GM18511 (cell line): ENCODE measurements around the gene ZFYVE9.
"Not testable (repeated sequence)": the region's sequence is repeated elsewhere in the genome, so short reads cannot be mapped to it uniquely, and the experiment has no call there.

ENCODE experiments used
- ATAC-seq: cut with Tn5 transposase; IDR thresholded peaks from one replicate; pipeline ENCODE4 v1.9.1; 2021; ENCODE audit warnings: mild to moderate bottlenecking, moderate library complexity; ENCODE audit not compliant: unreplicated experiment

ZFYVE9 gene, protein sequence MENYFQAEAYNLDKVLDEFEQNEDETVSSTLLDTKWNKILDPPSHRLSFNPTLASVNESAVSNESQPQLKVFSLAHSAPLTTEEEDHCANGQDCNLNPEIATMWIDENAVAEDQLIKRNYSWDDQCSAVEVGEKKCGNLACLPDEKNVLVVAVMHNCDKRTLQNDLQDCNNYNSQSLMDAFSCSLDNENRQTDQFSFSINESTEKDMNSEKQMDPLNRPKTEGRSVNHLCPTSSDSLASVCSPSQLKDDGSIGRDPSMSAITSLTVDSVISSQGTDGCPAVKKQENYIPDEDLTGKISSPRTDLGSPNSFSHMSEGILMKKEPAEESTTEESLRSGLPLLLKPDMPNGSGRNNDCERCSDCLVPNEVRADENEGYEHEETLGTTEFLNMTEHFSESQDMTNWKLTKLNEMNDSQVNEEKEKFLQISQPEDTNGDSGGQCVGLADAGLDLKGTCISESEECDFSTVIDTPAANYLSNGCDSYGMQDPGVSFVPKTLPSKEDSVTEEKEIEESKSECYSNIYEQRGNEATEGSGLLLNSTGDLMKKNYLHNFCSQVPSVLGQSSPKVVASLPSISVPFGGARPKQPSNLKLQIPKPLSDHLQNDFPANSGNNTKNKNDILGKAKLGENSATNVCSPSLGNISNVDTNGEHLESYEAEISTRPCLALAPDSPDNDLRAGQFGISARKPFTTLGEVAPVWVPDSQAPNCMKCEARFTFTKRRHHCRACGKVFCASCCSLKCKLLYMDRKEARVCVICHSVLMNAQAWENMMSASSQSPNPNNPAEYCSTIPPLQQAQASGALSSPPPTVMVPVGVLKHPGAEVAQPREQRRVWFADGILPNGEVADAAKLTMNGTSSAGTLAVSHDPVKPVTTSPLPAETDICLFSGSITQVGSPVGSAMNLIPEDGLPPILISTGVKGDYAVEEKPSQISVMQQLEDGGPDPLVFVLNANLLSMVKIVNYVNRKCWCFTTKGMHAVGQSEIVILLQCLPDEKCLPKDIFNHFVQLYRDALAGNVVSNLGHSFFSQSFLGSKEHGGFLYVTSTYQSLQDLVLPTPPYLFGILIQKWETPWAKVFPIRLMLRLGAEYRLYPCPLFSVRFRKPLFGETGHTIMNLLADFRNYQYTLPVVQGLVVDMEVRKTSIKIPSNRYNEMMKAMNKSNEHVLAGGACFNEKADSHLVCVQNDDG (N-terminal part only)

DNA sequence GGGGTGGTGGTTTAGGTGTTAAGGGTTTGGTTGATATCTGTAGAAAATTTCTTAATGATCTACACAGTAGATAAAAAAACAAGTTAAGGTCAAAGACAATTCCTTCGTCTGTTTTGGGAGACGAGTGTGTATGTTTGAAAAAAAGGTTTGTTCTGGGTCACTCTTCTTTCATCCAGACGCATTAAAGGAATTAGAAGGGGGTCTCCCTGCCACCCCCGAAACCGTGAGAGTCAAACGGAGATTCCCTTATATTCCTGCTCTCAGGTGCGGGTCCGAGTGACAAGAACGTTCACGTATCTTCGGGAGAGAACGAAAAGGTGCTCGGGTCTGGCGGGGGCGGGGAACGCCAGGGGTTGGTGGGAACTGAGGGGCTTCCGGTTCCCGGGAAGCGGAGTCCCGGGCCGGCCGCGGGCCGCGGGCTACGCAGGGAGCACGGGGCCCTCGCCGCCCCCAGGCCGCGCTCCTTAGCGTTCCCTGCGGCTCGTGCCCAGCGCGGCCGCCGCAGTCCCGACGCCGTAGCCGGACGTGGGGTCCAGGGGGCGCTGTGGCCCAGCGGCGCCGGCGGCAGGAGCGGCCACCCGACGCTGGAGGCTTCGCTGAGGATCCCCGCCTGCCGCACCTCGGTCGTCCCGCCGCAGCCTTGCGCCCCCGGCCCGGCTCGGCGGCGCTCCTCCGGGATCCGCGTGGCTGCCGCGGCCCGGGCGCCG lies at the start of gene ZFYVE9:
Gene ZFYVE9 (plus strand): TSS at position 577 of the 707 bp plus-strand sequence. CDS start 91,118 bp downstream, outside the sequence.
- ATAC-seq: peak; percentile 68

DNA sequence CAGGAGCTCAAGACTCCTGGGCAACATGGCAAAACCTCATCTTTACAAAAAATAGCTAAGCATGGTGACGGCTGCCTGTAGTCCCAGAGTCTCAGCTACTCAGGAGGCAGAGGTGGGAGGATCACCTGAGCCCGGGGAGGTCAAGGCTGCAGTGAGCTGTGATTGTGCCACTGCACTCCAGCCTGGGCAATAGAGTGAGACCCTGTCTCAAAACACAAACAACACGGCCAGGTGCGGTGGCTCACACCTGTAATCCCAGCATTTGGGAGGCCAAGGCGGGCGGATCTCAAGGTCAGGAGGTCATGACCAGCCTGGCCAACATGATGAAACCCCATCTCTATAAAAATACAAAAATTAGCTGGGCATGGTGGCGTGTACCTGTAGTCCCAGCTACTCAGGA lies 47.6 kb upstream of the ZFYVE9 start:
- not testable (repeated sequence) for ATAC-seq

DNA sequence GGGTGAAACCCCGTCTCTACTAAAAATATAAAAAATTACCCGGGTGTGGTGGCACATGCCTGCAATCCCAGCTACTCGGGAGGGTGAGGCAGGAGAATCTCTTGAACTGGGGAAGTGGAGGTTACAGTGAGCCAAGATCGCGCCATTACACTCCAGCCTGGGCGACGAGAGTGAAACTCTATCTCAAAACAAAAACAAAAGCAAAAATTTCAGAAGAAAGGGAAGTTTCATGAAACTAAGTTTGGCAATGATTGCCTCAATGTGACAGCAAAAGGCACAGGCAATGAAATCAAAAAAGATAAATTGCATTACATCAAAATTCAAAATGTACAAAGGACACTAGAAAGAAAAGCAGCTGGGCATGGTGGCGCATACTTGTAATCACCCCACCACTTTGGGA lies 45.7 kb upstream of the ZFYVE9 start:
- no peak for ATAC-seq

DNA sequence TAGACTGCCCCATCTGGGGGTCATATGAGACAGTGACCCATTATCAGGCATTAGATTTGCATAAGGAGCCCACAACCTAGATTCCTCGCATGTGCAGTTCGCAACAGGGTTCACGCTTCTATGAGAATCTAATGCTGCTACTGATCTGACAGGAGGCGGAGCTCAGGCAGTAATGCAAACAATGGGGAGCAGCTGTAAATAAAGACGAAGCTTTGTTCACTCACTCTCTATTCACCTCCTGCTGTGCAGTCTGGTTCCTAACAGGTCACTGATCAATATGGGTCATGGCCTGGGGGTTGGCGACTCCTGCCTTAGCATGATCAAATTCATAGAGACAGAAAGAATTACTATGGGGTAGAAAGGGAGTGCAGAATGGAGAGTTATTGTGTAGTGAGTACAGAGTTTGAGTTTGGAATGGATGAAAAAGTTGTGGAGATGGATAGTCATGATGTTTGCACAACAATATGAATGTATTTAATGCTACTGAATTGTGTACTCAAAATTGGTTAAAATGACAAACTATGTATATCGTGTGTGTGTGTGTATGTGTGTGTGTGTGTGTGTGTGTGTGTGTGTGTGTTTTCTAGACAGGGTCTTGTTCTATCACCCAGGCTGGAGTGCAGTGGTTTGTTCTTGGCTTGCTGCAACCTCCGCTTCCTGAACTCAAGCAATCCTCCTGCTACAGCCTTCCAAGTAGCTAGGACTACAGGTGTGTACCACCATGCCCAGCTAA lies 43.6 kb upstream of the ZFYVE9 start:
- ATAC-seq: no peak

DNA sequence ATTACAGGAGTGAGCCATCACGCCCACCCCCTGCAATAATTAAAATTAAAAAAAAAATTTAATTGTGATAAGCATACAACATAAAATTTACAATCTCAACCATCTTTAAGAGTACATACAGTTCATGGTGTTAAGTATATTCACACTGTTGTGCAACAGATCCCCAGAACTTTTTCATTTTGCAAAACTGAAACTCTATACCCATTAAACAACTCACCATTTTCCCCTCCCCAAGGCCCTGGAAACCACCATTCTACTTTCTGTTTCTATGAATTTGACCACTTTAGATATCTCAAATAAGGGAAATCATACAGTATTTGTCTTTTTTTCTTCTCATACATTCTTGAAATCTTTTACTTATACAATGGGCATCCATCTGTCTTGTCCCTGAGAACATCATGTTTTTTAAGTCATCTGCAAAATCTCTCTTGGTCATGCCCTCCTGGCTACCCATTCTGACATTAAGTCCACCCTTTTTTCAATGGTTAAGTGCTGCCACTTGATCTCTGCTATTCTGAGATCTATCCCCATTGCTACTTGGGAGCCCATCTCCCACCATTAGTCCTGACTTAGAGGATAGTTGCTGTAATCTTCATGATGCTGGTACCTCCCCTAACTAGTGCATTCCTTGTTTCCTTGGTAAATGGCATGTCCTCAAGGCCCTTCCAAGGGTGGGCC lies 39.4 kb upstream of the ZFYVE9 start:
- peak; percentile 75 for ATAC-seq

DNA sequence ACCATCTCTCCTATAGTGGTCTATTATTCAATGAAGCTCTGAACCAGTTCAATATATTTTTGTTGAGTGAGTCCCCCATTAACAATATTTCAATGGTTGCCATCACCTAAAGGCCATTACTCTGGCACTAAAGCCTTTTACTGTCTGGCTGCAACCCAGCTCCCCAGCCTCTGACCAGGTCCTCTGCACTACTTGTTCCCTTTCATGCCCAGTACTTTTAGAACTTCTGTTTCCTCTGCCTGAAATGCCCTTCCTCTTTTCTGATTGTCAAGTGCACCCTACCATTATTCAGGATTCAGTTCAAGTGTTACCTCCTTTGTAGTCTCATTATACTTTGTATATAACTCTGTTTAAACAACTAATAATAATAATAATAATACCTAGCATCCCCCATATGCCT lies 30.4 kb upstream of the ZFYVE9 start:
- no peak for ATAC-seq

DNA sequence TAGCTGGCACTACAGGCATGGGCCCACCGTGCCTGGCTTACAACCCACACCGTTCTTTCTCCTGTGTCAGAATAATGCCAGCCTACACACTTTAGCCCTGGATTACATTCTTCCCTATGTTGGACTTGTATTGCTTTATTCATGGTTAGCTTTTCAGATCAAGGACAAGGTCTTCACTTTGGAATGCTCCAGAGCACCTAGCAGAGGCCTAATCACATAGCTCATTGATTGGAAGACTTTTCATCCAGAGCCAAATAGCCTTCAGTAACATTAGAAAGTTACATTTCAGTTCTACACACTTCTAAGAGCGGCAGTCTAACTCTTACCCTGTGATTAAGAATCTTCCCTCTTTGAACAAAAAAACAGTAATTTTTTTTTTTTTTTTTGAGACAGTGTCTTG lies 29.4 kb upstream of the ZFYVE9 start:
- ATAC-seq: no peak

DNA sequence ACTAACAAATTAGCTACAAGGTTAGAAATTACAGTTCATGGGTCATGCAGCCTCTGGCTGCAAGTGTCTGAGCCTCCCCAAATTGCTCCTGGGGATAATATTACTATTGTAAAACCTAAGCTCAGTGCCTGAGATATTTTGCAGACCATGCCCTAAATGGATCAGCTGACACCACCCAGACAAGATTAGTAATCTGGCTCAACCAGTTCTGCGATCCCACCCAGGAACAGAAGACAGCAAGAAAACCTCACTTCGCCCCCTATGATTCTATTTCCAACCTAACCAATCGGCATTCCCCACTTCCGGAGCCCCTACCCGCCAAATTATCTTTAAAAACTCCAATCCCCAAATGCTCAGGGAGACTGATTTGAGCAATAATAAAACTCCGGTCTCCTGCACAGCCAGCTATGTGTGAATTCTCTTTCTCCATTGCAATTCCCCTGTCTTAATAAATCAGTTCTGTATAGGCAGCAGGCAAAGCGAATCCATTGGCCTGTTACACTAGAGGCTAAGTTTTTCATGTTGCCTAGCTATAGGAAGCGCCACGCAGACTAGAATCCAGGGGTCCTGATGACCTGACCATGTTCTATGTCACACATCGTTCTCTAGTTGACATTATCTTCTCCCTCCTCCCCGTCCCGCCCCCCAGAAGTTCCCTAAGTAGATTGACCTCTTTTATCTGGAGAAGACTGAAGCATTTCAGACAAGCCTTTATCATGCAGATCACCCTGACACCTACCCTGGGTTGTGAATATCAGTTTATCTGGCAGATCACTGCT lies 22.4 kb upstream of the ZFYVE9 start:
- ATAC-seq: no peak

DNA sequence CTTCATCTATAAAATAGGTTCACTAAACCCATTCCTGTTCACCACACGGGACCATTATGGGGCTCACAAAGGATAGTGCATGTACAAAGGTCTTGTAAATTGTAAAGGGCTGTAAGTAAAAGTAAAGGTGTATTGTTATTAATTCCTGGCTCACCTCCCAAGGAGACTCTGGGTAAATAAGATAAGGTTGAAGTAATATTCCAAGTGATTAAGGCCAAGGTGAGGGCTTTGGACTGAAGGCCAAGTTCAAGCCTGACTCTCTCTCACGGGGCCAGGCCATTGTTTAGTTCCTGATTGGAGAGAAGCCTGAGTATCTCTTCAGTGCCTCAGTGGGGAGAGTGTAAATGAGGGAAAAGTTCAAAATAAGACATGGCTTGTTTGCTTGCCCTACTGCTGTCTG lies 19.5 kb upstream of the ZFYVE9 start:
- no peak for ATAC-seq

DNA sequence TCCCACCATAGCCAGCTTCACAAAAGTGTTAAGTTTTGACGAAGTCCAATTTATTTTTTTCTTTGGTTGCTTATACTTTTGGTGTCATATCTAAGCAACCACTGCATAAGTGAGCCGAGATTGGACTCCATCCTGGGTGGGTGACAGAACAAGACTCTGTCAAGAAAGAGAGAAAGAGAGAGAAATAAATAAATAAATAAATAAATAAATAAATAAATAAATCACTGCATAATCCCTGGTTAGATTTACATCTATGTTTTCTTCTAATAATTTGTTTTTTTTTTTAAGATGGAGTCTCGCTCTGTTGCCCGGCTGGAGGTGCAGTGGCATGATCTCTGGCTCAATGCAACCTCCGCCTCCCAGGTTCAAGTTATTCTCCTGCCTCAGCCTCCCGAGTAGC lies 18.3 kb upstream of the ZFYVE9 start:
- ATAC-seq: no peak

DNA sequence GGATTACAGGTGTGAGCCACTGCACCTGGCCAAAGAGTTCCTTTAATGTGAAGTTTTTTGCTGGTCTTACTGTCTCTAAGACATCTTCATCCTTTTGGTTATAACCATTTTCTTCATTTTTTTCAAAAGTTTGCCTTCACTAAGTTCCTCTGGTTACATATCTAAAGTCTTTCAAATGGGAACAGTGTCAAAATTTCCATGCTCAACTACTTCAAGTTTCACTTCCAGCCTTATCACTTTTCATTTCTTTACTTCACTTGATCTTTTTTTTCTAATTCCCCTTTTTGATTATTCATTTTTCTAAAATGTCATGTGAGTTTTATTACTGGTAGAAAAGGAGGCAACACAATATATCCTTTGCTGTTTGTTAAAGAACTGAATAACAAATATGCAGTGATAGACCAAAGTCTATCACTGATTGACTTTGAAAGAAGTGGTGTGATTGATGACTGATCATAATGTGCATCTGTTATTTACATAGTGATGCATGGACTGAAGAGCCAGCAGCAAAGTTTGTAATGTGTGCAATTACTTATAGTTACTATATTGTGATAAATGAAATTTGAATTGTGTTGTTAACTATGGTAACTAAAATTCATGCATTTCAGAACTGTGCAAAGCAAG lies 16.0 kb upstream of the ZFYVE9 start:
- no peak for ATAC-seq

DNA sequence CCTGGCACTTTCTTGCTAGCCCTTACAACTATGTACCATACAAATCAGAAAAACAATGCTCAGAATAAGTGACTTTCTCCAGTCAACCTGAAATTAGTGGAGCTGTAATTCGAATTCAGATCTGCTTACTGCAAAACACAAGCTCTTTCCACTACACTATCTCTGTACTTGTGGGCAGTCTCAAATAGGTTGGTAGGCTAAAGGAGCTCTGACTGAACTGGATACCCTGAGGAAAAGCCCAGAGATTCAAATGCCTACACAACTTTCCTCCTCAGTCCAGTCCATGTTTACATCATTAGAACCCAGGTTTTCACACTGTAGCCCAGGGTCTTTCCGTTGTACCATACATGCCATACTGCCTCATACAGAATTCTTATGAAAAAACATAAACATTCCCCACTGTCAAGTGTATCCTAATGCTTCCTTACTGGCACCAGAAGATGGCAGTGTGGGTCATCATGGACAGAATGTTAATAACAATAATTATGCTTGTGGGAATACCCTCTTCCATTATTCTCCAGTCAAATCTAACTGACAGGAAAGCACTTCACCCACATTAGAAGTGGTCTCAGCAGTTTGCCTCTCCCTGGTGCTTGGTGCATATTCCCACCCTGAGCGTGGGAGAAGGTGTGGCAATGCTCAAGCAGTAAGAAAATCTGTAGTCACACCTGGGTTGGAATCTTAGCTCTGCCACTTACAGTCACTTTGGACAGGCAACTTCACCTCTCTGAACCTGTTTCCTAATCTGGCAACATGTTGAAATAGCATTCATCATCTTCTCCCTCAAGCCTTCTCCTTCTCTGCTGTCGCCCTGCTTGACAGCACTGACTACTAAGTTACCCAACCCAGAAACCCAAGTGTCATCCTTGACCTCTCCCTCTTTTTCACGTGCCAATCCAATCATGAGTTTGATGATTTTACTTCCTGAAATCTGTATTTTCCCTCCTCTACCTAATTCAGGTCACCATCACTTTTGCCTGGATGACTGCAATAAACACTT lies 14.4 kb upstream of the ZFYVE9 start:
- ATAC-seq: no peak

DNA sequence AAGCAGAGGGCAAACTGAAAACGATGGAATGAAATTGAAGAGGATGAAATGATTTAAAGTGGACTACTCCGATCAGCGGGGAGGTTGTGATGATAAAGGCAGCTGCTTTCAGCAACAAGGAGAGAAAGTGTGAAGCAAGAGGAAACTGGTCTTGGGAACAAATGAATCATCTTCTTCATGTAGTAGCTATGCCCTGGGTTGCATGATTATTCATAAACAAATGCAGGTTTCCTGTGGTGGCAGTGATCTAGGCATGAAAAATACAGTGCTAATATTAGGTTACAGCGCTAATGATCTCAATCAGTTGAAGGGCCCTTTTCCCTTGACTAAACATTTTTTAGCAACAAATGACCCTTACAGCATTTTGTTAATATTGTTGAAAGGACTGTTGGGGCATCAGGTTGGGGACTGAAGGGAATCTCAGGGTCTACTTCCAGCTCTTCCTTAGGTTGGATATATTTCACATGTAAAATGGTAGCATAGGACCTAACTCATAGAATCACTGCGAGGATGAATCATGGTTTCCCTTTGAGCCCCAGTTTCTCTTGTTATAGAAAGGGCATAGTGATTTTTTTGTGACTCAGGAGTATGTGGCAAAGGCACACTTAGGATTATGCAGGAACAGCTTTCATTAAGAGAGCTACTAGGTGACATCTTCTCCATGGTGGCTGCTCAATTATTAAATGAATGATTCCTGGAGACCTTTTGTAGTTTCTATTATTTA lies 1.9 kb upstream of the ZFYVE9 start:
- ATAC-seq: peak; percentile 74

DNA sequence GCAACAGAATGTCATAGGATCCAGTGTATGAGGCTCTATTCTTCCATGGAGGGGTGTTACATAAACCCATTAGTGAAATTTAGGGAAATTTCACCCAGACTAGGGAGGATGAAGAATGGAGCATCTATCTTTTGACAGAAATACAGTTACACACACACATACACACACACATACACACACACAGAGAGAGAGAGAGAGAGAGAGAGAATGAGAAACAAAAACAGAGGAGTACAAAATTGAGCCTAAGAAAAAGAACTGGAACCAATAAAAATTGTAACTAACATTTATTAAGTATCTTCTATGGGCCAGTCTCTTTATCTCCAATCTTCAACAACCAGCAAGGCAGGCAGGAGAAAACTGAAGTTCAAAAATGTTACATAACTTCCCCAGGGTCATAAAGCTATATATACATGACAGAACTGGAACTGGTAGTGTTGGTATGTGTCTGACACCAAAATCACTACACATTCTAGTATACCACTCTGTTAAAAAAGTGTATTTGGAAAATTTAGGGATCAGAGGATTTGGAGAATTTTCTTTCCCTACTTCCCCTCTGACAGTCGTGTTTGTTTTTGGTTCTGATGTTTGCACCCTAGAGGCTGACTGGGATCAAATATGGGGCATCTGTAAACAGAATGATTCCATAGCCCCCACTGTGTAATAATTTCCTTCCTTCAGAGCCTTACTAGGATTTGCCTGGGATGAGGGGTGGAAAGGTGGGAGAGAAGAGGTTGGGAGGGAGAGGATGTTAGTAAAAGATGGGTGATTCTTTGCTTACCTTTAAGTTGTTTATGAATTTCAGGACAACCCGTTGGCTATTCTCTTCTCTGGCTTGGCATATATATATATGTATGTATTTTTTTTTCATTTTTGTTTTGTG lies 1.0 kb upstream of the ZFYVE9 start:
- ATAC-seq: no peak
